Stimulated activated memory B cell treated with anti-CD40 and anti-IgM and Interleukin-4, amounts not matched to agents 10 μg/mL and 1 μg/mL and 100 μg/mL, for 72 hours (primary cell): ENCODE measurements around the gene OTULINL.
A peak's percentile ranks its signal among the peaks of the same experiment; 100 is the strongest.
"Not testable (repeated sequence)": the region's sequence is repeated elsewhere in the genome, so short reads cannot be mapped to it uniquely, and the experiment has no call there.

Experiments used
- ATAC-seq: fragments of 150-1000 bp; cut with Tn5 transposase; 2 replicates; pipeline ENCODE4 v1.10.0; 2021
- H3K27ac Mint-ChIP-seq: one replicate; pipeline ENCODE4 v1.8.0; 2022; ENCODE audit warnings: mild to moderate bottlenecking, mixed read lengths
- H3K27me3 Mint-ChIP-seq: one replicate; pipeline ENCODE4 v1.8.0; 2022; ENCODE audit warnings: mixed read lengths
- H3K36me3 Mint-ChIP-seq: one replicate; pipeline ENCODE4 v1.8.0; 2022; ENCODE audit warnings: mixed read lengths
- H3K4me1 Mint-ChIP-seq: one replicate; pipeline ENCODE4 v1.8.0; 2022; ENCODE audit warnings: mixed read lengths
- H3K4me3 Mint-ChIP-seq: one replicate; pipeline ENCODE4 v1.8.0; 2022; ENCODE audit warnings: mild to moderate bottlenecking, moderate library complexity, mixed read lengths
- H3K9me3 Mint-ChIP-seq: one replicate; pipeline ENCODE4 v1.8.0; 2022; ENCODE audit warnings: mixed read lengths

Gene OTULINL

GRCh38 chr5:14581106-14581890 lies at the start of gene OTULINL:
OTULINL (plus strand) TSS chr5:14581792; CDS start chr5:14581895, 103 bp downstream.
- no peaks in the 10 kb centered on the region for H3K9me3 Mint-ChIP-seq

GRCh38 chr5:14532180-14532579 lies 49.4 kb upstream of the OTULINL start:
- Mint-ChIP-seq H3K36me3 (no peaks in the 10 kb centered on the region), H3K9me3 (peaks cover 5% of the 10 kb centered on the region), H3K27me3 (no peaks in the 10 kb centered on the region), H3K4me3 (no peak overlapping the region), H3K4me1 (peaks cover 11% of the 10 kb centered on the region), H3K27ac (no peak overlapping the region)
- no peak for ATAC-seq

More at GRCh38 chr5:14581106-14581890, at the start of gene OTULINL:
- Mint-ChIP-seq H3K4me3 (peak within 1 kb of the TSS; percentile 60), H3K27ac (no peak within 1 kb of the TSS), H3K27me3 (peaks cover 53% of the 10 kb centered on the region), H3K36me3 (no peaks in the 10 kb centered on the region), H3K4me1 (no peaks in the 10 kb centered on the region)
- ATAC-seq: peak; percentile 94

GRCh38 chr5:14534773-14535172 lies 46.8 kb upstream of the OTULINL start:
- Mint-ChIP-seq H3K9me3 (peaks cover 11% of the 10 kb centered on the region), H3K27me3 (peaks cover 12% of the 10 kb centered on the region), H3K27ac (no peak overlapping the region), H3K4me3 (no peak overlapping the region), H3K36me3 (no peaks in the 10 kb centered on the region), H3K4me1 (peaks cover 11% of the 10 kb centered on the region)
- ATAC-seq: peak; percentile 41

- no peak for ATAC-seq
- Mint-ChIP-seq H3K27me3 (peaks cover 73% of the 10 kb centered on the region), H3K4me1 (peaks cover 7% of the 10 kb centered on the region), H3K4me3 (no peak overlapping the region), H3K9me3 (peaks cover 16% of the 10 kb centered on the region), H3K36me3 (peaks cover 20% of the 10 kb centered on the region), H3K27ac (no peak overlapping the region)
These were observed 36.3 kb upstream of the OTULINL start for GRCh38 chr5:14545308-14545707.

- peaks cover 11% of the 10 kb centered on the region for H3K9me3 Mint-ChIP-seq
- no peak for ATAC-seq
- no peak overlapping the region for H3K4me3 Mint-ChIP-seq
- H3K36me3 Mint-ChIP-seq: peaks cover 15% of the 10 kb centered on the region
- peaks cover 73% of the 10 kb centered on the region for H3K27me3 Mint-ChIP-seq
- H3K27ac Mint-ChIP-seq: no peak overlapping the region
- peaks cover 7% of the 10 kb centered on the region for H3K4me1 Mint-ChIP-seq
These were observed 35.7 kb upstream of the OTULINL start for GRCh38 chr5:14545862-14546261.

GRCh38 chr5:14547666-14548065 lies 33.9 kb upstream of the OTULINL start:
- peaks cover 7% of the 10 kb centered on the region for H3K4me1 Mint-ChIP-seq
- H3K27me3 Mint-ChIP-seq: peaks cover 60% of the 10 kb centered on the region
- H3K27ac Mint-ChIP-seq: no peak overlapping the region
- H3K4me3 Mint-ChIP-seq: no peak overlapping the region
- H3K9me3 Mint-ChIP-seq: no peaks in the 10 kb centered on the region
- no peaks in the 10 kb centered on the region for H3K36me3 Mint-ChIP-seq
- no peak for ATAC-seq

- Mint-ChIP-seq H3K27me3 (peaks cover 38% of the 10 kb centered on the region), H3K27ac (no peak overlapping the region), H3K4me3 (no peak overlapping the region), H3K36me3 (no peaks in the 10 kb centered on the region), H3K9me3 (peaks cover 9% of the 10 kb centered on the region), H3K4me1 (peaks cover 7% of the 10 kb centered on the region)
- no peak for ATAC-seq
These were observed 30.4 kb upstream of the OTULINL start for GRCh38 chr5:14551211-14551610.

GRCh38 chr5:14552017-14552416 lies 29.6 kb upstream of the OTULINL start:
- H3K27ac Mint-ChIP-seq: no peak overlapping the region
- H3K4me1 Mint-ChIP-seq: peaks cover 7% of the 10 kb centered on the region
- peaks cover 9% of the 10 kb centered on the region for H3K9me3 Mint-ChIP-seq
- H3K4me3 Mint-ChIP-seq: no peak overlapping the region
- H3K27me3 Mint-ChIP-seq: peaks cover 30% of the 10 kb centered on the region
- no peak for ATAC-seq
- H3K36me3 Mint-ChIP-seq: no peaks in the 10 kb centered on the region

- H3K27me3 Mint-ChIP-seq: peaks cover 19% of the 10 kb centered on the region
- H3K27ac Mint-ChIP-seq, H3K4me1 Mint-ChIP-seq, H3K36me3 Mint-ChIP-seq, H3K9me3 Mint-ChIP-seq, ATAC-seq, H3K4me3 Mint-ChIP-seq: not testable (repeated sequence)
These were observed 27.3 kb upstream of the OTULINL start for GRCh38 chr5:14554288-14554687.

- no peak overlapping the region for H3K4me3 Mint-ChIP-seq
- H3K36me3 Mint-ChIP-seq: no peaks in the 10 kb centered on the region
- no peak overlapping the region for H3K27ac Mint-ChIP-seq
- H3K4me1 Mint-ChIP-seq: peaks cover 11% of the 10 kb centered on the region
- peaks cover 9% of the 10 kb centered on the region for H3K9me3 Mint-ChIP-seq
- peaks cover 1% of the 10 kb centered on the region for H3K27me3 Mint-ChIP-seq
- no peak for ATAC-seq
These were observed 25.6 kb upstream of the OTULINL start for GRCh38 chr5:14556015-14556414.

GRCh38 chr5:14557203-14557770 lies 24.3 kb upstream of the OTULINL start:
- H3K9me3 Mint-ChIP-seq: peaks cover 9% of the 10 kb centered on the region
- no peak overlapping the region for H3K4me3 Mint-ChIP-seq
- H3K27ac Mint-ChIP-seq: no peak overlapping the region
- no peaks in the 10 kb centered on the region for H3K27me3 Mint-ChIP-seq
- no peaks in the 10 kb centered on the region for H3K36me3 Mint-ChIP-seq
- no peak for ATAC-seq
- peaks cover 11% of the 10 kb centered on the region for H3K4me1 Mint-ChIP-seq

- no peak overlapping the region for H3K27ac Mint-ChIP-seq
- no peaks in the 10 kb centered on the region for H3K27me3 Mint-ChIP-seq
- H3K4me3 Mint-ChIP-seq: no peak overlapping the region
- H3K9me3 Mint-ChIP-seq: peaks cover 7% of the 10 kb centered on the region
- peaks cover 11% of the 10 kb centered on the region for H3K4me1 Mint-ChIP-seq
- H3K36me3 Mint-ChIP-seq: no peaks in the 10 kb centered on the region
- no peak for ATAC-seq
These were observed 23.7 kb upstream of the OTULINL start for GRCh38 chr5:14557791-14558415.

- Mint-ChIP-seq H3K36me3 (no peaks in the 10 kb centered on the region), H3K9me3 (no peaks in the 10 kb centered on the region), H3K27ac (peak overlapping the region; percentile 14), H3K4me3 (peak overlapping the region; percentile 6), H3K4me1 (peaks cover 11% of the 10 kb centered on the region), H3K27me3 (no peaks in the 10 kb centered on the region)
- ATAC-seq: peak; percentile 76
These were observed 21.4 kb upstream of the OTULINL start for GRCh38 chr5:14560091-14560595.

GRCh38 chr5:14561741-14562140 lies 19.9 kb upstream of the OTULINL start:
- Mint-ChIP-seq H3K27ac (no peak overlapping the region), H3K9me3 (no peaks in the 10 kb centered on the region), H3K27me3 (no peaks in the 10 kb centered on the region), H3K36me3 (no peaks in the 10 kb centered on the region), H3K4me3 (no peak overlapping the region), H3K4me1 (peaks cover 11% of the 10 kb centered on the region)
- no peak for ATAC-seq

GRCh38 chr5:14568333-14568732 lies 13.3 kb upstream of the OTULINL start:
- no peak overlapping the region for H3K4me3 Mint-ChIP-seq
- H3K36me3 Mint-ChIP-seq: no peaks in the 10 kb centered on the region
- H3K27me3 Mint-ChIP-seq: no peaks in the 10 kb centered on the region
- no peaks in the 10 kb centered on the region for H3K4me1 Mint-ChIP-seq
- no peaks in the 10 kb centered on the region for H3K9me3 Mint-ChIP-seq
- ATAC-seq: no peak
- no peak overlapping the region for H3K27ac Mint-ChIP-seq
